Nucleus accumbens (tissue), 56 donors: ENCODE measurements around the gene GRID1.

Source experiments
- DNase-seq, 56 donors: peaks; one replicate each; lab custom pipeline; 2025; lab: John Stamatoyannopoulos, UW

The GRID1 gene

DNA sequence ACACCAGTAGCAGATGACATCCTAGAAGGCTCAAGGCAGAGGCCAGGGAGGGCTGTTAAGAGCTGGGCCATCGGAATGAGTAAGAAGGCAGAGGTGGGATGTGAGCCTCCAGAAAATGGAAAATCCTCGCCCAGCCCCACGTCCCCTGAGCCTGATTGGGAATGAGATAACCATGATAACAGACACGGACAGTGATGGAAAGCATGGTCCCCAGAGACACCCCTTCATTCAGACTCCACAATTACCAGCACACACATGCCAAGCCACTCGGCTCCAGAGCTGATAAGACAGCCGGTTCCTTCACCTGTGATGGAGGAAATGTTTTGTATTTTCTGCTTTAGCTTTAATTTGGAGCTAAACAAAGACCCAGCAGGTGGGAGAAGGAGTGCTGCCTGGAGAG, 106.0 kb downstream of the GRID1 start:
- no peak for DNase-seq

DNA sequence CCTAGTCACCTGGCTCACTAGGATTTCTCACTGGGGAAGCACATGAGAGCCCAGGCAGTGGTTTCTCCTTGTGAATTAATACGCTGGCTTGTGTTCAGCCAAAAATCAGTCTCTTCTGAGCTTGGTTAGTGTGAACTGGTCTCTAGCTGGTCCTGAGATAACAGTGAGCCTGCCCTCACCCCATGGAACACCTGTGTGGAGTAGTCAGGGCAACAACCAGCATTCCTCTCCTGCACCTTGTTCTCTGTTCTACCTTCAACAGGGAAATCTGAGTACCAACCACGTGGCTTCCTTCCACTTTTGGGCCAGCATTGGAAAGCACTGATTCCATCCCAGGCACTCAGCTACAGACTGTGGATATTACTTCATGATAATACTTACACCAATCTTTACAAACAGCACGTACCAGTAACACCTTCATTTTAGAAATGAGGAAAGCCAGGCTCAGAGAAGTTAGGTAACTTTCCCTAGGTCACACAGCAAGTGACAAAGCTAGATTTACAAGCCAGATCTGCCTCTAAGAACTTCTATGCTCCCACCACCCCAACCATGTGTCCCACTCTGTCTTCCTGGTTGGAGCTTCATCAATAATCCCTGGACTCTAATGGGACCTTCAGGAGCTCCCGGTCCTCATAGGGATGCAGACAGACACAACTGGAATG, 106.6 kb downstream of the GRID1 start:
- DNase-seq: no peak

GRCh38 chr10:86258941-86259340, 107.7 kb downstream of the GRID1 start:
- no peak for DNase-seq

- peak in 48 of 56 donors; percentile 20 to 86 (median 63) for DNase-seq
These were observed 108.1 kb downstream of the GRID1 start for GRCh38 chr10:86258499-86258898.

- DNase-seq: no peak
These were observed 108.9 kb downstream of the GRID1 start for GRCh38 chr10:86257683-86258082.

DNA sequence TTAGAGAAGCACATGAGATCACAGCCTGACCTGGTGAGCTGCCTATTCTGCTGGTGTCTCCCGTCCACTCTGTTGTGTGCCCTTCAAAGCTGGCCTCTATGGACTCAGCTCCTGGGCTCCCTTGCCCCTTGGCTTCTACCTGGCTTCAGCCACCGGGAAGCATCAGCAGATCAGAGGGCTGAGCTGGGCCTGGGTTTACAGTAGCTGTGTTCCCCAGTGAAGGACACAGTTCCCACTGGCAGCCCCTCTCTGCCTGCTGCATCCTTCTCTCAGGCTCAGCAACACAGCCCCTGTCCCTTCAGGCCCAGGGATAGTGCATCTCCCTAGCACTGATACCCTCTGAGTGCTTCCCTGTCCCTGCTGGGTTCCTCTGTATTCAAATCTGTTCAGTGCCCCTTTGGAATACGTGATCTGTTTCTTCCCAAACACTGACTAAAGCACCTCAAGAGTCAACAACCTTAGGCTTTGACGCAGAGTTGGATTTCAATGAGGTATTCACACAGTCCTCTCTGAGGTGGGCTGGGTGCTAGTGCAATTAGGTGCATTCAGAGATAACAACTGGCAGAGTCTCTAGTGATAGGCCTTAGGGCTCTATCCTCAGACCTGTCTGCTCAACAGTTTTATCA, 109.8 kb downstream of the GRID1 start:
- DNase-seq: no peak

DNA sequence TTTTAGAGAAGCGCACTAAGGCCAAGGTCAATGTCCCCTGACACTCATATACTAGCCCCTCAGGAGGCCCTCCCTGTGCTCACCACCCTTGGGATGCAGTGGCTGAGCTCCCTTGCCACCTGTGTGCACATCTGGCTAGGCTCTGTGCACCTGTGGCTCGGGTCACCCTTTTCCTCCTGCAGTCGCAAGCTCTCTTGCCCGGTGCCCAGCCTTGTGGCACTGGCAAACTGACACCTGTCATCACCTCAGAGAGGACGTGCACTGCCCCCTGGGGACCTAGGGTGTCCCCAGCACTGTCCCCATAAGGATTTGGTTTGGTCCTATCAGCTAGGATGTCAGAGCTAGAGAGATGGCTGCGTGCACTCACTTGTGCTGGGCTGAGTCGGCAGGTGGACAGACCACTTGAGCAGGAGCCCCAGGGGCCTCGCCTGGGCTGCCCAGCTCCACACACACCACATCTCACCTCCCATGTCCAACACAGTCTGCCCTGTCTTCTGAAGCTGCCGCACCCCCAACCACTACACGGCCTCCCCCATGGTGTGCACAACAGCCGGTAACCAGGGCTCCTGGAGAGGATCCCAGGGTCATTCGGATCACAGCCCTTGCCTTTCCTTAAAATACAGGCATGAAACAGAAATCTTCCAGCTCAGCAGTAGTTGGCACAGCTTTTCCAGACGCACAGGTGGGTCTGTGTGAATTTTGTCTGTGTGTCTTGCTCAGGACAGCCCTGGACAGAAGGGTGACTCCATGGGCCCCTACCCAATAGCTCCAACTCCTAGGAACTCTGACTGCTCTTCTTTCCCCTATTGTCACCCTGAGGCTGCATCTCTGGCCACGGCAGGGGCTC, 111.0 kb downstream of the GRID1 start:
- no peak for DNase-seq

DNA sequence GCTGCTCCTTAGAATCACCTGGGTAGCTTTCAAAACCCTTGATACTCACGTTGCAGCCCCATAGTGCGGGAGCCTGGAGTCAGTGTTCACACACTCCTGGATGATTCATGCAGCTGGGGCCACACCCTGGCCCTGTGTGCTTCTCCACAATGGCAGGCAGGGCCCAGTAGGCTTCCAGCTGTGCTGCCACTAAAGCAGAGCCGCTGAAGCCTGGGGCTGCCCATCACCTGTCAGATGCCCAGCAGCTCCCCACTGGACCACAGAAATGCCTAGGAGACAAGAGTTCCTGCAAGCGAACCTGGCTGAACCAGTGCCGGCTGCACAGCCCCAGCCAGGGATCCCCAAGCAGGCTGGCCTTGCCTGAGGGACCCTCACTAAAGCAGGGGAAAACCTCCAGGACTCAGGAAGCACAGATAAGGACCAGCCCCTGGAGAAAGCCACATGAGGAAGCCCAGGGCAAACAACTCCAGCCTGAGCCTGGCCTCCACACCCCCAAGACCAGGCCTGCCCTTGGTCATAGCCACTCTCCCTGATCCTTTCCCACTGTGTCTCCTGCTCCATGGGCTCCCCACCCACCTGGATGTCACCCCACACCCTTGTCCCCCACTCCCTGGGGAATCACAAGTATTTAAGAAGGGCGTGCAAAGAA, 111.9 kb downstream of the GRID1 start:
- peak in 12 of 56 donors; percentile 23 to 59 (median 42) for DNase-seq

GRCh38 chr10:86254081-86254480, 112.5 kb downstream of the GRID1 start:
- no peak for DNase-seq

GRCh38 chr10:86253091-86254072, 113.2 kb downstream of the GRID1 start:
- DNase-seq: no peak

- no peak for DNase-seq
These were observed 114.0 kb downstream of the GRID1 start for GRCh38 chr10:86252556-86252955.

- DNase-seq: no peak
These were observed 114.5 kb downstream of the GRID1 start for GRCh38 chr10:86252079-86252478.

GRCh38 chr10:86251426-86251825, 115.2 kb downstream of the GRID1 start:
- DNase-seq: no peak

GRCh38 chr10:86250399-86250798, 116.2 kb downstream of the GRID1 start:
- peak in 9 of 56 donors; percentile 17 to 54 (median 33) for DNase-seq

DNA sequence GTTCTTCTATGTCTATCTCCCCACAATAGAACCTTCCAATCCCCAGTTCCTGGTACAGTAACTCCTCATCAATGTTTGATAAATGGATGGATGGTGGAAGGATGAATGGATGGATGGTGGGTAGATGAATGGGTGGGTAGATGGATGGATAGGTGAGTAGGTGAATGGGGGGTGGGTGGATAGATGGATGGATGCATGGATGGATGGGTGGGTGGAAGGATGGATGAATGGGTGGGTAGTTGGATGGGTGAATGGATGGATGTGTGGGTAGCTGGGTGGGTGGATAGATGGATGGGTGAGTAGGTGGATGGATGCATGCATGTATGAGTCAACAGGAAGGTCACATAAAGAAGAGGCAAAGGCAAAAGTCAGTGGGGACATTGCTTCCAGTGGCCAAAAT, 116.8 kb downstream of the GRID1 start:
- DNase-seq: no peak

DNA sequence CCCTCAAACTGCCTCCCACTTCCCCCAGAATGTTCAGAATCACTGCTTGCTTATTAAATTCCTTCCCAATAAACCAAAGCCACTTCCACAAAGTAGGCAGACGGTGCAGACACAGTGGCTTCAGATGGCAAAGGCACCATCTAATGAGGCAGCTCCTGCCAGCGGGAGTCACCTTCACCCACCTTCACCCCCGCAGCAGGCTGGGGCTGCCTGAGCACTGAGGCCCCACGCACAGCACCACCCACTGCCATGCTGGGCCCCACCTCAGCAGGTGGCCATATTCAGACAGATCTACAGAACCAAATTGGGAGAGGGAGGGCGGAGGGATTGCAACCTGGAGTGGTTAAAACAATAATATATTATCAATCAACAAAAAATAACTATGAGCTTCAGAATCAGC, 118.5 kb downstream of the GRID1 start:
- no peak for DNase-seq

DNA sequence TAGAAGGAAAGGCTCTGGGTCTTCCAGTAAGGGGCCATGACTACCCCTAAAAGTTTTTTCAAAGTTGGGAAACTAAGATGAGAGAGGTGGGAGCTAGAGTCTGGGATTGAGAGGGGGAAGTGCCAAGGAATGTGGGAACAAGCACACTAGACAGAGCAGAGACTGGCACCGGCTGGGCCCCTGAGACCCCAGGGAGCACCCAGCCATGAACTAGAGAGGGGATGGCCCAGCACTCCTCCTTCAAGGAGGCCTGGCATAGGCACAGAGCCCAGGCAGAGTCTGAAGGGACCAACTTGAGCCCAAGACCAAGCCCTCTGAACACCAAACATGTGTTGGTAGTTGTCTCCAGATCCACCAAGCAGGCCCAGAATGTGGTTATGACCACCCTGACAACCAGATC, 119.0 kb downstream of the GRID1 start:
- DNase-seq: no peak

GRCh38 chr10:86247073-86247472, 119.5 kb downstream of the GRID1 start:
- DNase-seq: no peak

GRCh38 chr10:86246279-86246940, 120.2 kb downstream of the GRID1 start:
- no peak for DNase-seq
